Endothelial cell (in vitro differentiated cells): ENCODE measurements around the gene MYO7B. TPM values are rescaled to one million over a fixed set of nuclear protein-coding genes. Genes with fewer than 3 reads are reported as not detected.

ENCODE experiments used
- DNase-seq: peaks from one replicate; pipeline ENCODE4 v3.0.0; 2021; ENCODE audit warnings: low spot score
- H3K27ac Mint-ChIP-seq: one replicate; pipeline ENCODE4 v1.8.0; 2021; ENCODE audit warnings: mixed read lengths, inconsistent platforms; ENCODE audit not compliant: unreplicated experiment
- H3K27me3 Mint-ChIP-seq: one replicate; pipeline ENCODE4 v1.8.0; 2021; ENCODE audit warnings: mild to moderate bottlenecking, moderate library complexity, mixed read lengths, inconsistent platforms; ENCODE audit not compliant: unreplicated experiment
- H3K36me3 Mint-ChIP-seq: one replicate; pipeline ENCODE4 v1.8.0; 2021; ENCODE audit warnings: mild to moderate bottlenecking, low read depth, mixed read lengths, inconsistent platforms; ENCODE audit not compliant: unreplicated experiment
- H3K4me1 Mint-ChIP-seq: one replicate; pipeline ENCODE4 v1.8.0; 2021; ENCODE audit warnings: mild to moderate bottlenecking, mixed read lengths, inconsistent platforms; ENCODE audit not compliant: unreplicated experiment
- H3K4me3 Mint-ChIP-seq: one replicate; pipeline ENCODE4 v1.8.0; 2021; ENCODE audit warnings: mild to moderate bottlenecking, mixed read lengths, inconsistent platforms; ENCODE audit not compliant: unreplicated experiment
- H3K9me3 Mint-ChIP-seq: one replicate; pipeline ENCODE4 v1.8.0; 2021; ENCODE audit warnings: mixed read lengths, inconsistent platforms; ENCODE audit not compliant: unreplicated experiment
- CTCF ChIP-seq: fragments of 200-600 bp; sonication (generic); IDR thresholded peaks from one replicate; pipeline ENCODE4 v1.5.0; 2021; ENCODE audit warnings: antibody characterized with exemption; ENCODE audit not compliant: unreplicated experiment
- total RNA-seq: library from RNA; stranded (reverse); fragmentation: NEBNext Ultra II Directional; extraction: Animal tissue kit (Norgen Biotek cat#: 25700); gene quantifications from one replicate; pipeline ENCODE4 v1.2.1, GENCODE V29; 2021; ENCODE audit not compliant: unreplicated experiment

MYO7B gene
- total RNA-seq, 1 donor from 2014 or later = 0.90 TPM

GRCh38 chr2:127503491-127503890 is 32.0 kb upstream of the MYO7B start:
- Mint-ChIP-seq H3K4me1 (peaks cover under 1% of the 10 kb centered on the region), H3K4me3 (peak overlapping the region; percentile 16), H3K27ac (peak overlapping the region; percentile 0), H3K36me3 (peaks cover 21% of the 10 kb centered on the region), H3K27me3 (no peaks in the 10 kb centered on the region), H3K9me3 (no peaks in the 10 kb centered on the region)
- no peak for DNase-seq
- no peak for TF ChIP-seq CTCF

- peaks cover 21% of the 10 kb centered on the region for H3K36me3 Mint-ChIP-seq
- H3K9me3 Mint-ChIP-seq = no peaks in the 10 kb centered on the region
- no peak overlapping the region for H3K27ac Mint-ChIP-seq
Measured at GRCh38 chr2:127504552-127505430, 30.7 kb upstream of the MYO7B start.

GRCh38 chr2:127506510-127506909 is 29.0 kb upstream of the MYO7B start:
- Mint-ChIP-seq H3K36me3 (peaks cover 23% of the 10 kb centered on the region), H3K27ac (no peak overlapping the region), H3K27me3 (no peaks in the 10 kb centered on the region), H3K9me3 (no peaks in the 10 kb centered on the region), H3K4me3 (no peak overlapping the region), H3K4me1 (peaks cover 7% of the 10 kb centered on the region)
- no peak for DNase-seq
- TF ChIP-seq CTCF = no peak

More at GRCh38 chr2:127504552-127505430, 30.7 kb upstream of the MYO7B start:
- TF ChIP-seq CTCF = no peak
- no peak for DNase-seq
- Mint-ChIP-seq H3K27me3 (no peaks in the 10 kb centered on the region), H3K4me3 (no peak overlapping the region), H3K4me1 (peaks cover 4% of the 10 kb centered on the region)

- DNase-seq = no peak
- H3K9me3 Mint-ChIP-seq = no peaks in the 10 kb centered on the region
- H3K27ac Mint-ChIP-seq = no peak overlapping the region
- H3K4me1 Mint-ChIP-seq = peaks cover 19% of the 10 kb centered on the region
- no peak for TF ChIP-seq CTCF
- H3K4me3 Mint-ChIP-seq = no peak overlapping the region
- no peaks in the 10 kb centered on the region for H3K27me3 Mint-ChIP-seq
- H3K36me3 Mint-ChIP-seq = peaks cover 11% of the 10 kb centered on the region
Measured at GRCh38 chr2:127508023-127508630, 27.4 kb upstream of the MYO7B start.

GRCh38 chr2:127508631-127509034 is 26.9 kb upstream of the MYO7B start:
- no peak overlapping the region for H3K4me3 Mint-ChIP-seq
- peaks cover 20% of the 10 kb centered on the region for H3K4me1 Mint-ChIP-seq
- DNase-seq = no peak
- no peaks in the 10 kb centered on the region for H3K9me3 Mint-ChIP-seq
- TF ChIP-seq CTCF = no peak
- H3K27ac Mint-ChIP-seq = no peak overlapping the region
- no peaks in the 10 kb centered on the region for H3K27me3 Mint-ChIP-seq
- peaks cover 7% of the 10 kb centered on the region for H3K36me3 Mint-ChIP-seq
